Nephron (organoid): ENCODE measurements around the gene ACP1.
A peak's percentile ranks its signal among the peaks of the same experiment; 100 is the strongest.

Experiments used
- H3K27ac Mint-ChIP-seq, 3 experiments: 2 replicates each; pipeline ENCODE4 v1.8.0; 2020; ENCODE audit warnings: mixed read lengths in 3 of 3, mild to moderate bottlenecking in 2 of 3, moderate library complexity in 1 of 3
- H3K27me3 Mint-ChIP-seq: 2 replicates; pipeline ENCODE4 v1.8.0; 2021; ENCODE audit warnings: low read depth, mild to moderate bottlenecking, moderate library complexity, mixed read lengths
- H3K36me3 Mint-ChIP-seq: 2 replicates; pipeline ENCODE4 v1.8.0; 2020; ENCODE audit warnings: low read depth, mixed read lengths
- H3K4me1 Mint-ChIP-seq: 2 replicates; pipeline ENCODE4 v1.8.0; 2020; ENCODE audit warnings: mixed read lengths
- H3K4me3 Mint-ChIP-seq, 3 experiments: 2 replicates each; pipeline ENCODE4 v1.8.0; 2020; ENCODE audit warnings: mild to moderate bottlenecking in 3 of 3, mixed read lengths in 3 of 3, moderate library complexity in 2 of 3
- H3K9me3 Mint-ChIP-seq: 2 replicates; pipeline ENCODE4 v1.8.0; 2020; ENCODE audit warnings: mixed read lengths
- CTCF ChIP-seq, 3 experiments: fragments of 200-600 bp; sonication (generic); IDR thresholded peaks; one replicate each; pipeline ENCODE4 v1.5.0; 2021; ENCODE audit warnings: antibody characterized with exemption in 3 of 3; ENCODE audit not compliant: unreplicated experiment in 3 of 3

ACP1 gene

GRCh38 chr2:264493-265468, at the start of gene ACP1:
ACP1 (plus strand) TSS chr2:264947; CDS start chr2:264965, 18 bp downstream.
- peaks cover 43% of the 10 kb centered on the region for H3K4me1 Mint-ChIP-seq
- peaks cover 35% of the 10 kb centered on the region for H3K36me3 Mint-ChIP-seq
- H3K27me3 Mint-ChIP-seq: no peaks in the 10 kb centered on the region
- H3K27ac Mint-ChIP-seq: peak within 1 kb of the TSS; percentile 91 to 95 (median 91)
- TF ChIP-seq CTCF (IDR thresholded peaks at IDR 0.05; ENCODE audit: unreplicated experiment in 3 of 3): no peak
- H3K4me3 Mint-ChIP-seq: peak within 1 kb of the TSS; percentile 94 to 97 (median 95)
- H3K9me3 Mint-ChIP-seq: peaks cover 4% of the 10 kb centered on the region

GRCh38 chr2:216068-216467, 48.7 kb upstream of the ACP1 start:
- no peaks in the 10 kb centered on the region for H3K27me3 Mint-ChIP-seq
- no peak overlapping the region for H3K27ac Mint-ChIP-seq
- no peak for TF ChIP-seq CTCF (IDR thresholded peaks at IDR 0.05; ENCODE audit: unreplicated experiment in 3 of 3)
- peaks cover 15% of the 10 kb centered on the region for H3K36me3 Mint-ChIP-seq
- H3K9me3 Mint-ChIP-seq: peaks cover 2% of the 10 kb centered on the region
- H3K4me3 Mint-ChIP-seq: no peak overlapping the region
- peaks cover 7% of the 10 kb centered on the region for H3K4me1 Mint-ChIP-seq

- Mint-ChIP-seq H3K4me3 (no peak overlapping the region), H3K9me3 (no peaks in the 10 kb centered on the region), H3K27ac (no peak overlapping the region), H3K27me3 (no peaks in the 10 kb centered on the region), H3K36me3 (peaks cover 54% of the 10 kb centered on the region), H3K4me1 (peaks cover 7% of the 10 kb centered on the region)
- TF ChIP-seq CTCF (IDR thresholded peaks at IDR 0.05; ENCODE audit: unreplicated experiment in 3 of 3): no peak
Measured at GRCh38 chr2:223451-223850, 41.3 kb upstream of the ACP1 start.

- Mint-ChIP-seq H3K4me3 (no peak overlapping the region), H3K4me1 (peaks cover 7% of the 10 kb centered on the region), H3K36me3 (peaks cover 57% of the 10 kb centered on the region), H3K27me3 (no peaks in the 10 kb centered on the region), H3K9me3 (no peaks in the 10 kb centered on the region), H3K27ac (no peak overlapping the region)
- TF ChIP-seq CTCF (IDR thresholded peaks at IDR 0.05; ENCODE audit: unreplicated experiment in 3 of 3): no peak
Measured at GRCh38 chr2:223971-224760, 40.6 kb upstream of the ACP1 start.

- peaks cover 62% of the 10 kb centered on the region for H3K36me3 Mint-ChIP-seq
- peaks cover 3% of the 10 kb centered on the region for H3K4me1 Mint-ChIP-seq
Measured at GRCh38 chr2:228115-228514, 36.6 kb upstream of the ACP1 start.

More at GRCh38 chr2:228115-228514, 36.6 kb upstream of the ACP1 start:
- H3K4me3 Mint-ChIP-seq: no peak overlapping the region
- no peaks in the 10 kb centered on the region for H3K27me3 Mint-ChIP-seq
- H3K9me3 Mint-ChIP-seq: no peaks in the 10 kb centered on the region
- H3K27ac Mint-ChIP-seq: no peak overlapping the region
- TF ChIP-seq CTCF (IDR thresholded peaks at IDR 0.05; ENCODE audit: unreplicated experiment in 3 of 3): no peak
